ENCODE data around the gene ARFGEF3. TPM values are rescaled to one million over a fixed set of nuclear protein-coding genes. Genes with fewer than 3 reads are reported as not detected.

The ARFGEF3 gene
- total and polyA plus RNA-seq, 10 of the 15 experiments (the other 5 are each of a cell fraction or from before 2014, with no cell fraction given), result under 0.01 to 0.08 (median 0.02) TPM; not detected in 1

- H3K27me3 ChIP-seq (replicated peaks in 1 of 2; ENCODE audit: control insufficient read depth in 2 of 2, insufficient read depth in 2 of 2, low read length in 1 of 2), result no peaks in the 10 kb centered on the region
- no peak for ATAC-seq
- no peak overlapping the region for H3K9ac ChIP-seq (ENCODE audit: control insufficient read depth, insufficient read depth, low read length)
- H3K4me2 ChIP-seq (ENCODE audit: control insufficient read depth, insufficient read depth), result no peak overlapping the region
- H3K9me3 ChIP-seq (replicated peaks; ENCODE audit: control insufficient read depth, insufficient read depth, low read length), result no peaks in the 10 kb centered on the region
- WGBS (ENCODE audit: insufficient coverage, insufficient replicate concordance, low lambda C conversion rate, missing lambda C conversion rate), result 59% methylated on average over 11 of the region's 11 CpGs
- ChIA-PET POLR2A (no interaction called here), CTCF (no interaction called here), RAD21 (ENCODE audit: unreplicated experiment) (no interaction called here), SMC1A (ENCODE audit: uncharacterized antibody, unreplicated experiment) (interaction anchor here (1.0 kb wide), 1 partner anchor 18 kb away, joined by 3 read pairs; no protein-coding TSS in a partner anchor)
- H3K79me2 ChIP-seq (ENCODE audit: control insufficient read depth, insufficient read depth, low read length), result no peaks in the 10 kb centered on the region
- no peaks in the 10 kb centered on the region for H3K4me1 ChIP-seq (ENCODE audit: control insufficient read depth, insufficient read depth, low read length)
- BruUV-seq (replicated peaks), result no TSS peak
- H2AFZ ChIP-seq (ENCODE audit: control insufficient read depth, low read depth, low read length), result no peak overlapping the region
- TF ChIP-seq KAT2A (conservative IDR thresholded peaks at IDR 0.05; ENCODE audit: control insufficient read depth, low read depth, low read length) (no peak), MTA3 (IDR thresholded peaks at IDR 0.05; ENCODE audit: borderline replicate concordance, low read length) (no peak), HDGF (IDR thresholded peaks at IDR 0.05) (no peak), STAT3 (IDR thresholded peaks at IDR 0.05; ENCODE audit: low read depth, low read length) (no peak), RAD51 (IDR thresholded peaks at IDR 0.05) (no peak), RELB (IDR thresholded peaks at IDR 0.05; ENCODE audit: low read depth) (no peak), HCFC1 (IDR thresholded peaks at IDR 0.05; ENCODE audit: low read length) (no peak), EED (IDR thresholded peaks at IDR 0.05; ENCODE audit: low read depth) (no peak), HDAC2 (IDR thresholded peaks at IDR 0.05) (no peak), GABPA (IDR thresholded peaks at IDR 0.05; ENCODE audit: low read depth) (no peak), BCLAF1 (IDR thresholded peaks at IDR 0.05) (no peak), TBL1XR1 (IDR thresholded peaks at IDR 0.05; ENCODE audit: low read depth, low read length) (no peak), RAD21 (IDR thresholded peaks at IDR 0.05; ENCODE audit: insufficient read depth, low read depth, low read length) (no peak), PAX5 (IDR thresholded peaks at IDR 0.05; ENCODE audit: borderline replicate concordance, low read depth, low read length) (no peak), YBX1 (IDR thresholded peaks at IDR 0.05) (no peak)
- TF ChIP-seq, protein P1, sequence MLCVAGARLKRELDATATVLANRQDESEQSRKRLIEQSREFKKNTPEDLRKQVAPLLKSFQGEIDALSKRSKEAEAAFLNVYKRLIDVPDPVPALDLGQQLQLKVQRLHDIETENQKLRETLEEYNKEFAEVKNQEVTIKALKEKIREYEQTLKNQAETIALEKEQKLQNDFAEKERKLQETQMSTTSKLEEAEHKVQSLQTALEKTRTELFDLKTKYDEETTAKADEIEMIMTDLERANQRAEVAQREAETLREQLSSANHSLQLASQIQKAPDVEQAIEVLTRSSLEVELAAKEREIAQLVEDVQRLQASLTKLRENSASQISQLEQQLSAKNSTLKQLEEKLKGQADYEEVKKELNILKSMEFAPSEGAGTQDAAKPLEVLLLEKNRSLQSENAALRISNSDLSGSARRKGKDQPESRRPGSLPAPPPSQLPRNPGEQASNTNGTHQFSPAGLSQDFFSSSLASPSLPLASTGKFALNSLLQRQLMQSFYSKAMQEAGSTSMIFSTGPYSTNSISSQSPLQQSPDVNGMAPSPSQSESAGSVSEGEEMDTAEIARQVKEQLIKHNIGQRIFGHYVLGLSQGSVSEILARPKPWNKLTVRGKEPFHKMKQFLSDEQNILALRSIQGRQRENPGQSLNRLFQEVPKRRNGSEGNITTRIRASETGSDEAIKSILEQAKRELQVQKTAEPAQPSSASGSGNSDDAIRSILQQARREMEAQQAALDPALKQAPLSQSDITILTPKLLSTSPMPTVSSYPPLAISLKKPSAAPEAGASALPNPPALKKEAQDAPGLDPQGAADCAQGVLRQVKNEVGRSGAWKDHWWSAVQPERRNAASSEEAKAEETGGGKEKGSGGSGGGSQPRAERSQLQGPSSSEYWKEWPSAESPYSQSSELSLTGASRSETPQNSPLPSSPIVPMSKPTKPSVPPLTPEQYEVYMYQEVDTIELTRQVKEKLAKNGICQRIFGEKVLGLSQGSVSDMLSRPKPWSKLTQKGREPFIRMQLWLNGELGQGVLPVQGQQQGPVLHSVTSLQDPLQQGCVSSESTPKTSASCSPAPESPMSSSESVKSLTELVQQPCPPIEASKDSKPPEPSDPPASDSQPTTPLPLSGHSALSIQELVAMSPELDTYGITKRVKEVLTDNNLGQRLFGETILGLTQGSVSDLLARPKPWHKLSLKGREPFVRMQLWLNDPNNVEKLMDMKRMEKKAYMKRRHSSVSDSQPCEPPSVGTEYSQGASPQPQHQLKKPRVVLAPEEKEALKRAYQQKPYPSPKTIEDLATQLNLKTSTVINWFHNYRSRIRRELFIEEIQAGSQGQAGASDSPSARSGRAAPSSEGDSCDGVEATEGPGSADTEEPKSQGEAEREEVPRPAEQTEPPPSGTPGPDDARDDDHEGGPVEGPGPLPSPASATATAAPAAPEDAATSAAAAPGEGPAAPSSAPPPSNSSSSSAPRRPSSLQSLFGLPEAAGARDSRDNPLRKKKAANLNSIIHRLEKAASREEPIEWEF (IDR thresholded peaks at IDR 0.05; ENCODE audit: insufficient replicate concordance, low read depth, low read length), result no peak
- no peaks in the 10 kb centered on the region for H4K20me1 ChIP-seq (ENCODE audit: control insufficient read depth, insufficient read depth)
- no peak overlapping the region for H3K4me3 ChIP-seq
- H3K27ac ChIP-seq (ENCODE audit: control insufficient read depth, insufficient read depth), result no peak overlapping the region
- no peaks in the 10 kb centered on the region for H3K36me3 ChIP-seq (ENCODE audit: control insufficient read depth in 2 of 2, insufficient read depth in 2 of 2, low read length in 1 of 2)
- no peak for DNase-seq (ENCODE audit: low read depth, low spot score)
- in situ Hi-C loops (cut with MboI), result no loop called here
- no peak for FAIRE-seq
- intact Hi-C loops (cut with micrococcal nuclease; ENCODE audit: unreplicated experiment), result no loop called here
Measured at GRCh38 chr6:138253731-138254130, 92.0 kb downstream of the ARFGEF3 start.

Measured in GM12878 (cell line).